Right cardiac atrium (tissue), 5 donors: ENCODE measurements around the gene PWWP3B. TPM values are rescaled to one million over a fixed set of nuclear protein-coding genes. Genes with fewer than 3 reads are reported as not detected.

Experiments used
- ATAC-seq, 2 donors: fragments of 200-7000 bp; cut with Tn5 transposase; one replicate each; pipeline versions ENCODE4 v1.8.0 to v1.9.1; 2020; ENCODE audit warnings: moderate library complexity in 2 of 2, mild to moderate bottlenecking in 1 of 2
- DNase-seq, 3 donors: peaks; one replicate each; pipeline ENCODE4 v3.0.0-alpha.2; 2020
- H3K27ac ChIP-seq: one replicate; pipeline ENCODE4 v1.5.1; 2013; ENCODE audit warnings: mild to moderate bottlenecking, low read length, control low read depth, moderate library complexity
- H3K27me3 ChIP-seq: one replicate; pipeline ENCODE4 v1.6.1; 2013; ENCODE audit not compliant: control insufficient read depth, insufficient read depth
- H3K4me1 ChIP-seq: one replicate; pipeline ENCODE4 v1.6.1; 2013; ENCODE audit warnings: low read length; ENCODE audit not compliant: control insufficient read depth, insufficient read depth
- H3K4me3 ChIP-seq: one replicate; pipeline ENCODE4 v1.5.1; 2013; ENCODE audit warnings: low read length, control low read depth
- H3K9me3 ChIP-seq: one replicate; pipeline ENCODE4 v1.6.1; 2013; ENCODE audit warnings: low read length; ENCODE audit not compliant: control insufficient read depth
- WGBS: extraction: QIAGEN DNeasy Blood & Tissue Kit; methylation state at CpG from one replicate; pipeline ENCODE4 v1.1.7; 2013; 5-methylcytosine and 5-hydroxymethylcytosine counted together
- intact Hi-C, 4 donors: fragments of 100-400 bp; cut with DNase I; formaldehyde crosslinking; loops; one replicate each; pipeline versions ENCODE4 v1.11.0 to v1.14.0; 2022 to 2023
- long read RNA-seq, 4 donors: library from polyadenylated mRNA; unstranded; transcript quantifications; one replicate each; pipeline ENCODE4 v2.0.0, GENCODE V29; 2020 to 2021
- polyA plus RNA-seq: library from polyadenylated mRNA; stranded (reverse); fragments of 200-250 nt; gene quantifications from one replicate; pipeline ENCODE4 v1.2.3, GENCODE V29; 2013
- total RNA-seq, 4 donors: library from RNA; stranded (reverse); fragmentation: NEBNext Ultra II Directional; extraction: Animal tissue kit (Norgen Biotek cat#: 25700); gene quantifications; one replicate each; pipeline ENCODE4 v1.2.1, GENCODE V29; 2021
- donor health status: healthy with polysubstance abuse.
- donor health status: DM: no; HTN: yes; CAD: no.
- donor health status: DM: no; HTN: no; CAD: no.
- donor health status: DM: no; HTN: yes; CAD: no; lungs with severe emphysema.
- donor health status: DM: yes; HTN: yes; CAD: no.

The PWWP3B gene
- 10 to 100 TPM in 2 of 4 donors, 1 to 10 TPM in 2; 5.3 to 10.9 (median 9.7) TPM for total RNA-seq
- 3.9 TPM for polyA plus RNA-seq
- long read RNA-seq, donor 1, full-length matches to known transcripts = 8 of 17 reads
- long read RNA-seq, donor 1, partial matches to known transcripts = 1 of 17 reads
- long read RNA-seq, donor 1, other reads (novel, unspliced or antisense) = 8 of 17 reads
- long read RNA-seq, donor 2, full-length matches to known transcripts = 3 of 7 reads
- long read RNA-seq, donor 2, partial matches to known transcripts = 3 of 7 reads
- long read RNA-seq, donor 2, other reads (novel, unspliced or antisense) = 1 of 7 reads
- long read RNA-seq, donor 3, full-length matches to known transcripts = 7 of 24 reads
- long read RNA-seq, donor 3, partial matches to known transcripts = 14 of 24 reads
- long read RNA-seq, donor 3, other reads (novel, unspliced or antisense) = 3 of 24 reads
- long read RNA-seq, donor 4, partial matches to known transcripts = 2 of 3 reads
- long read RNA-seq, donor 4, other reads (novel, unspliced or antisense) = 1 of 3 reads

GRCh38 chrX:106168107-106168506 lies at the start of gene PWWP3B:
Gene PWWP3B (plus strand): TSS chrX:106168305. CDS start chrX:106205433, 37,128 bp downstream.
- intact Hi-C loops = no loop called here
- Histone ChIP-seq H3K27me3 (no peaks in the 10 kb centered on the region), H3K27ac (no peak within 1 kb of the TSS), H3K9me3 (no peaks in the 10 kb centered on the region), H3K4me3 (peak within 1 kb of the TSS; percentile 38), H3K4me1 (no peaks in the 10 kb centered on the region)
- ATAC-seq = peak; percentile 73 to 87
- 6% methylated on average over 14 of the region's 14 CpGs for WGBS
- DNase-seq = peak; percentile 44 to 76 (median 67)

- no peaks in the 10 kb centered on the region for H3K9me3 ChIP-seq
- 86% methylated on average over 7 of the region's 7 CpGs for WGBS
- no peak for ATAC-seq
Observed at GRCh38 chrX:106139048-106139447, 29.1 kb upstream of the PWWP3B start.

GRCh38 chrX:106144755-106145639 lies 23.1 kb upstream of the PWWP3B start:
- Histone ChIP-seq H3K27ac (no peak overlapping the region), H3K4me3 (no peak overlapping the region), H3K4me1 (no peaks in the 10 kb centered on the region), H3K27me3 (no peaks in the 10 kb centered on the region), H3K9me3 (no peaks in the 10 kb centered on the region)
- intact Hi-C loops = no loop called here
- DNase-seq (peak; percentile 48 to 86 (median 79)), ATAC-seq (peak; percentile 94 to 96)
- WGBS = 11% methylated on average over 5 of the region's 5 CpGs

More at GRCh38 chrX:106139048-106139447, 29.1 kb upstream of the PWWP3B start:
- no peak overlapping the region for H3K4me3 ChIP-seq
- no peaks in the 10 kb centered on the region for H3K4me1 ChIP-seq
- intact Hi-C loops = no loop called here
- H3K27ac ChIP-seq = no peak overlapping the region
- H3K27me3 ChIP-seq = no peaks in the 10 kb centered on the region
- DNase-seq = no peak

- ATAC-seq = no peak
- no peak for DNase-seq
- 71% methylated on average over 2 of the region's 2 CpGs for WGBS
- intact Hi-C loops = no loop called here
- Histone ChIP-seq H3K9me3 (no peaks in the 10 kb centered on the region), H3K4me3 (no peak overlapping the region), H3K27me3 (no peaks in the 10 kb centered on the region), H3K27ac (no peak overlapping the region), H3K4me1 (no peaks in the 10 kb centered on the region)
Observed at GRCh38 chrX:106150701-106151100, 17.4 kb upstream of the PWWP3B start.

- intact Hi-C loops = no loop called here
Observed at GRCh38 chrX:106159861-106160282, 8.2 kb upstream of the PWWP3B start.

GRCh38 chrX:106170318-106170717 lies 2.2 kb downstream of the PWWP3B start:
- intact Hi-C loops = no loop called here
- no peaks in the 10 kb centered on the region for H3K27me3 ChIP-seq
- no peaks in the 10 kb centered on the region for H3K4me1 ChIP-seq
- no peak overlapping the region for H3K4me3 ChIP-seq
- WGBS = 22% methylated on average over 1 of the region's 1 CpG
- DNase-seq = peak in 1 of 3 donors; percentile 24
- H3K27ac ChIP-seq = no peak overlapping the region
- H3K9me3 ChIP-seq = no peaks in the 10 kb centered on the region
- no peak for ATAC-seq

More at GRCh38 chrX:106159861-106160282, 8.2 kb upstream of the PWWP3B start:
- no peaks in the 10 kb centered on the region for H3K4me1 ChIP-seq
- H3K27ac ChIP-seq = no peak overlapping the region
- ATAC-seq = no peak
- DNase-seq = no peak
- no peak overlapping the region for H3K4me3 ChIP-seq
- H3K9me3 ChIP-seq = no peaks in the 10 kb centered on the region
- no peaks in the 10 kb centered on the region for H3K27me3 ChIP-seq

- intact Hi-C loops = no loop called here
- H3K27ac ChIP-seq = no peak overlapping the region
- 85% methylated on average over 3 of the region's 3 CpGs for WGBS
Observed at GRCh38 chrX:106171293-106171820, 3.3 kb downstream of the PWWP3B start.

GRCh38 chrX:106177106-106177981 lies 9.2 kb downstream of the PWWP3B start:
- Histone ChIP-seq H3K4me3 (peak overlapping the region; percentile 36), H3K9me3 (no peaks in the 10 kb centered on the region), H3K4me1 (no peaks in the 10 kb centered on the region), H3K27me3 (no peaks in the 10 kb centered on the region), H3K27ac (no peak overlapping the region)
- ATAC-seq (peak; percentile 74 to 92), DNase-seq (peak; percentile 71 to 84 (median 83))
- intact Hi-C loops = no loop called here
- 5% methylated on average over 22 of the region's 22 CpGs for WGBS

More at GRCh38 chrX:106171293-106171820, 3.3 kb downstream of the PWWP3B start:
- H3K4me1 ChIP-seq = no peaks in the 10 kb centered on the region
- no peak overlapping the region for H3K4me3 ChIP-seq
- DNase-seq = no peak
- H3K27me3 ChIP-seq = no peaks in the 10 kb centered on the region
- no peaks in the 10 kb centered on the region for H3K9me3 ChIP-seq
- no peak for ATAC-seq

GRCh38 chrX:106177982-106178321 lies 9.8 kb downstream of the PWWP3B start:
- Histone ChIP-seq H3K9me3 (no peaks in the 10 kb centered on the region), H3K4me1 (no peaks in the 10 kb centered on the region), H3K27me3 (no peaks in the 10 kb centered on the region), H3K27ac (no peak overlapping the region), H3K4me3 (no peak overlapping the region)
- no peak for ATAC-seq
- intact Hi-C loops = no loop called here
- WGBS = 53% methylated on average over 4 of the region's 4 CpGs
- no peak for DNase-seq

- no peak for ATAC-seq
- Histone ChIP-seq H3K4me1 (no peaks in the 10 kb centered on the region), H3K27me3 (no peaks in the 10 kb centered on the region), H3K9me3 (no peaks in the 10 kb centered on the region), H3K27ac (no peak overlapping the region), H3K4me3 (no peak overlapping the region)
- intact Hi-C loops = no loop called here
- WGBS = 55% methylated on average over 5 of the region's 5 CpGs
- DNase-seq = no peak
Observed at GRCh38 chrX:106178826-106179225, 10.7 kb downstream of the PWWP3B start.
